Ovary (tissue), 3 donors: ENCODE results near the gene GSG1.

Experiments
- EP300 ChIP-seq: sonication (generic); formaldehyde crosslinking; IDR thresholded peaks from one replicate; pipeline ENCODE4 v1.6.1; 2017; ENCODE audit warnings: antibody characterized with exemption
- POLR2A ChIP-seq: fragments of 450-650 bp; IDR thresholded peaks from one replicate; pipeline ENCODE4 v1.6.1; 2017; ENCODE audit warnings: antibody characterized with exemption, mild to moderate bottlenecking, moderate library complexity
- TF ChIP-seq, protein P1 (sequence below), 3 donors: fragments of 450-650 bp in 2 of 3; fragments of 200-600 bp in 1 of 3; IDR thresholded peaks; one replicate each; pipeline versions ENCODE4 v1.5.1 to v1.8.0; 2016 to 2022; ENCODE audit warnings: antibody characterized with exemption in 3 of 3, mild to moderate bottlenecking in 1 of 3
- donor health status: DM: no; HTN: no; CAD: no.

- TF ChIP-seq, protein P1, sequence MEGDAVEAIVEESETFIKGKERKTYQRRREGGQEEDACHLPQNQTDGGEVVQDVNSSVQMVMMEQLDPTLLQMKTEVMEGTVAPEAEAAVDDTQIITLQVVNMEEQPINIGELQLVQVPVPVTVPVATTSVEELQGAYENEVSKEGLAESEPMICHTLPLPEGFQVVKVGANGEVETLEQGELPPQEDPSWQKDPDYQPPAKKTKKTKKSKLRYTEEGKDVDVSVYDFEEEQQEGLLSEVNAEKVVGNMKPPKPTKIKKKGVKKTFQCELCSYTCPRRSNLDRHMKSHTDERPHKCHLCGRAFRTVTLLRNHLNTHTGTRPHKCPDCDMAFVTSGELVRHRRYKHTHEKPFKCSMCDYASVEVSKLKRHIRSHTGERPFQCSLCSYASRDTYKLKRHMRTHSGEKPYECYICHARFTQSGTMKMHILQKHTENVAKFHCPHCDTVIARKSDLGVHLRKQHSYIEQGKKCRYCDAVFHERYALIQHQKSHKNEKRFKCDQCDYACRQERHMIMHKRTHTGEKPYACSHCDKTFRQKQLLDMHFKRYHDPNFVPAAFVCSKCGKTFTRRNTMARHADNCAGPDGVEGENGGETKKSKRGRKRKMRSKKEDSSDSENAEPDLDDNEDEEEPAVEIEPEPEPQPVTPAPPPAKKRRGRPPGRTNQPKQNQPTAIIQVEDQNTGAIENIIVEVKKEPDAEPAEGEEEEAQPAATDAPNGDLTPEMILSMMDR (IDR thresholded peaks at IDR 0.05): no peak
- TF ChIP-seq EP300: no peak
- TF ChIP-seq POLR2A: no peak
Observed at GRCh38 chr12:13093191-13093847, 10.1 kb downstream of the GSG1 start.
